Coronary artery (tissue), 2 donors: Measurements from ENCODE around the gene ZNF345.

Source experiments
- DNase-seq: peaks from one replicate; pipeline ENCODE4 v3.0.0-alpha.2; 2017; ENCODE audit warnings: low spot score
- H3K27ac ChIP-seq, 2 donors: fragments of 200-600 bp; sonication (generic); one replicate each; pipeline ENCODE4 v1.5.1; 2016 to 2019
- H3K4me3 ChIP-seq: fragments of 200-600 bp; sonication (generic); 2 replicates; pipeline ENCODE4 v1.5.1; 2016; ENCODE audit warnings: mild to moderate bottlenecking, moderate library complexity
- CTCF ChIP-seq: fragments of 200-600 bp; sonication (generic); IDR thresholded peaks from one replicate; pipeline ENCODE4 v1.5.1; 2019; ENCODE audit warnings: antibody characterized with exemption

Gene ZNF345

GRCh38 chr19:36850559-36851442, at the start of gene ZNF345:
TSS of gene ZNF345 (plus strand) at chr19:36850876. CDS start at chr19:36876831, 25,955 bp downstream.
- Histone ChIP-seq H3K27ac (peak within 1 kb of the TSS; percentile 57 to 87), H3K4me3 (peak within 1 kb of the TSS; percentile 87)
- TF ChIP-seq CTCF = no peak
- DNase-seq = peak; percentile 93

GRCh38 chr19:36805364-36805763, 45.3 kb upstream of the ZNF345 start:
- H3K4me3 ChIP-seq = no peak overlapping the region
- no peak for TF ChIP-seq CTCF
- no peak overlapping the region for H3K27ac ChIP-seq
- no peak for DNase-seq

GRCh38 chr19:36807029-36807428, 43.6 kb upstream of the ZNF345 start:
- no peak for TF ChIP-seq CTCF
- DNase-seq = no peak
- Histone ChIP-seq H3K27ac (no peak overlapping the region), H3K4me3 (no peak overlapping the region)

- no peak for TF ChIP-seq CTCF
- no peak overlapping the region for H3K27ac ChIP-seq
- peak overlapping the region; percentile 21 for H3K4me3 ChIP-seq
- no peak for DNase-seq
These were observed 31.5 kb upstream of the ZNF345 start for GRCh38 chr19:36819130-36819630.

GRCh38 chr19:36821758-36822157, 28.9 kb upstream of the ZNF345 start:
- Histone ChIP-seq H3K27ac (no peak overlapping the region), H3K4me3 (peak overlapping the region; percentile 28)
- DNase-seq = no peak
- no peak for TF ChIP-seq CTCF

- Histone ChIP-seq H3K27ac (no peak overlapping the region), H3K4me3 (no peak overlapping the region)
- no peak for DNase-seq
- no peak for TF ChIP-seq CTCF
These were observed 17.2 kb upstream of the ZNF345 start for GRCh38 chr19:36833430-36833829.
